Measurements from ENCODE around the gene POPDC3.

DNA sequence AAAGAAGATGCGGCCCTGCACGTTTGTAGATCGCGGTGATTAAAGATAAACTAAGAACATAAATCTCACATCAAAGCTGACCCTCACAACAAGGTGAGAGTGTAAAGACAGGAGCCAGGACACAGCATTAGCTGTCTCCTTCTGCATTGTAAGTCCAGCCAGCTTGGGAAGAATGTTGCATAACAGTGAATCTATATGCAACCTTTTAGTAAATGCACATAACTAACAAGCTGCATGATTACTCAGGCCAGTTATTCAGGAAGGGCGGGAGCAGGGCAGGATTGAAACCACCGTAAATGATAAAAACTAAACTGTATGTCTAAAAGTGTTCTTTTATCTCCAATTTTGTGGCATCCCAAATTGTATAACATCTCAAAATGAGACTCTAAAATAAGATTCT lies 57.1 kb downstream of the POPDC3 start:
- TF ChIP-seq TAF1 (IDR thresholded peaks at IDR 0.05; ENCODE audit: borderline replicate concordance, low read depth, low read length) (no peak), POLR2A (IDR thresholded peaks at IDR 0.05; ENCODE audit: low read depth, low read length) (no peak)

Data from GM12892 (cell line).